ENCODE results near the gene GBX2. TPM values are rescaled to one million over a fixed set of nuclear protein-coding genes. Genes with fewer than 3 reads are reported as not detected.

GBX2 gene
- total RNA-seq, 4 donors from 2014 or later = not detected

GRCh38 chr2:236196366-236196765 lies 28.2 kb upstream of the GBX2 start:
- intact Hi-C loops (cut with DNase I) = no loop called here
- no peaks in the 10 kb centered on the region for H3K9me3 ChIP-seq
- DNase-seq = no peak
- no peak overlapping the region for H3K4me3 ChIP-seq (replicated peaks in 1 of 3)
- H3K36me3 ChIP-seq = no peaks in the 10 kb centered on the region
- no peaks in the 10 kb centered on the region for H3K4me1 ChIP-seq
- TF ChIP-seq POLR2A (IDR thresholded peaks at IDR 0.05) (no peak), CTCF (IDR thresholded peaks at IDR 0.05) (no peak)
- no peak overlapping the region for H3K27ac ChIP-seq
- 81 to 82% methylated on average over 6 to 7 of the region's 7 CpGs for WGBS, 2 donors
- no peaks in the 10 kb centered on the region for H3K27me3 ChIP-seq

- WGBS, 2 donors = 91 to 96% methylated on average over 12 of the region's 12 CpGs
- no peak for DNase-seq
- no peak for TF ChIP-seq POLR2A (IDR thresholded peaks at IDR 0.05)
- TF ChIP-seq CTCF (IDR thresholded peaks at IDR 0.05) = no peak
- intact Hi-C loops (cut with DNase I) = no loop called here
- H3K27me3 ChIP-seq = no peaks in the 10 kb centered on the region
- no peak overlapping the region for H3K4me3 ChIP-seq (replicated peaks in 1 of 3)
- no peaks in the 10 kb centered on the region for H3K4me1 ChIP-seq
- no peaks in the 10 kb centered on the region for H3K36me3 ChIP-seq
- H3K27ac ChIP-seq = no peak overlapping the region
- no peaks in the 10 kb centered on the region for H3K9me3 ChIP-seq
Measured at GRCh38 chr2:236195726-236196125, 27.5 kb upstream of the GBX2 start.

GRCh38 chr2:236194786-236195185 lies 26.6 kb upstream of the GBX2 start:
- Histone ChIP-seq H3K27ac (no peak overlapping the region), H3K36me3 (no peaks in the 10 kb centered on the region), H3K9me3 (no peaks in the 10 kb centered on the region), H3K4me1 (no peaks in the 10 kb centered on the region), H3K4me3 (replicated peaks in 1 of 3) (no peak overlapping the region), H3K27me3 (no peaks in the 10 kb centered on the region)
- TF ChIP-seq POLR2A (IDR thresholded peaks at IDR 0.05) (no peak), CTCF (IDR thresholded peaks at IDR 0.05) (no peak)
- intact Hi-C loops (cut with DNase I) = no loop called here
- no peak for DNase-seq
- WGBS, 2 donors = 91 to 92% methylated on average over 12 of the region's 12 CpGs

GRCh38 chr2:236193026-236193425 lies 24.8 kb upstream of the GBX2 start:
- Histone ChIP-seq H3K9me3 (no peaks in the 10 kb centered on the region), H3K27me3 (no peaks in the 10 kb centered on the region), H3K36me3 (no peaks in the 10 kb centered on the region), H3K4me1 (no peaks in the 10 kb centered on the region), H3K4me3 (replicated peaks in 1 of 3) (no peak overlapping the region), H3K27ac (no peak overlapping the region)
- no peak for TF ChIP-seq CTCF (IDR thresholded peaks at IDR 0.05)
- TF ChIP-seq POLR2A (IDR thresholded peaks at IDR 0.05) = no peak
- DNase-seq = no peak
- 63 to 78% methylated on average over 10 of the region's 10 CpGs for WGBS, 2 donors
- intact Hi-C loops (cut with DNase I) = no loop called here

GRCh38 chr2:236190674-236191073 lies 22.5 kb upstream of the GBX2 start:
- H3K4me3 ChIP-seq (replicated peaks in 1 of 3) = no peak overlapping the region
- TF ChIP-seq CTCF (IDR thresholded peaks at IDR 0.05) = no peak
- TF ChIP-seq POLR2A (IDR thresholded peaks at IDR 0.05) = no peak
- no peak overlapping the region for H3K27ac ChIP-seq
- no peak for DNase-seq
- intact Hi-C loops (cut with DNase I) = no loop called here
- 92% methylated on average over 2 of the region's 2 CpGs for WGBS, 2 donors
- no peaks in the 10 kb centered on the region for H3K4me1 ChIP-seq
- no peaks in the 10 kb centered on the region for H3K9me3 ChIP-seq
- H3K36me3 ChIP-seq = no peaks in the 10 kb centered on the region
- no peaks in the 10 kb centered on the region for H3K27me3 ChIP-seq
